WTC11 (cell line): ENCODE results near the gene LTB. TPM values are rescaled to one million over a fixed set of nuclear protein-coding genes. Genes with fewer than 3 reads are reported as not detected.

Experiments used
- ATAC-seq: fragments of 200-7000 bp; cut with Tn5 transposase; 2 replicates; pipeline ENCODE4 v1.10.0; 2021; ENCODE audit warnings: mild to moderate bottlenecking, moderate library complexity
- CTCF ChIA-PET: fragments of 300-600 bp; sonication (Branson Sonifier 250); formaldehyde crosslinking; loops from one replicate; lab custom pipeline; 2021; ENCODE audit warnings: antibody characterized with exemption; lab: Charles Lee
- POLR2A ChIA-PET: fragments of 350-600 bp; sonication (Branson Sonifier 250); formaldehyde crosslinking; loops from one replicate; lab custom pipeline; 2021; ENCODE audit warnings: antibody characterized with exemption; lab: Charles Lee
- DNase-seq: peaks from one replicate; pipeline ENCODE4 v3.0.0; 2021; ENCODE audit warnings: low spot score
- H3K27ac Mint-ChIP-seq: 2 replicates; pipeline ENCODE4 v1.8.0; 2021; ENCODE audit warnings: mixed read lengths
- H3K27me3 Mint-ChIP-seq: 2 replicates; pipeline ENCODE4 v1.8.0; 2021; ENCODE audit warnings: low read depth, mild to moderate bottlenecking, moderate library complexity, mixed read lengths
- H3K36me3 Mint-ChIP-seq: 2 replicates; pipeline ENCODE4 v1.8.0; 2021; ENCODE audit warnings: mixed read lengths
- H3K4me1 Mint-ChIP-seq: 2 replicates; pipeline ENCODE4 v1.8.0; 2022; ENCODE audit warnings: mixed read lengths
- H3K4me3 Mint-ChIP-seq: 2 replicates; pipeline ENCODE4 v1.8.0; 2021; ENCODE audit warnings: mild to moderate bottlenecking, moderate library complexity, mixed read lengths
- H3K9me3 Mint-ChIP-seq: 2 replicates; pipeline ENCODE4 v1.8.0; 2021; ENCODE audit warnings: mixed read lengths
- ATF1 ChIP-seq: sonication (generic); formaldehyde crosslinking; IDR thresholded peaks from 2 replicates; pipeline ENCODE4 v1.8.1; 2023; ENCODE audit warnings: mild to moderate bottlenecking, moderate library complexity, missing genetic modification reagents
- ATF2 ChIP-seq: sonication (generic); formaldehyde crosslinking; IDR thresholded peaks from 2 replicates; pipeline ENCODE4 v1.8.1; 2022; ENCODE audit warnings: low read depth, missing genetic modification reagents, borderline replicate concordance
- ATF3 ChIP-seq: sonication (generic); formaldehyde crosslinking; conservative IDR thresholded peaks from 2 replicates; pipeline ENCODE4 v1.8.1; 2022; ENCODE audit warnings: mild to moderate bottlenecking, missing genetic modification reagents
- E2F4 ChIP-seq: sonication (generic); formaldehyde crosslinking; IDR thresholded peaks from 2 replicates; pipeline ENCODE4 v1.8.1; 2022; ENCODE audit warnings: low read depth, mild to moderate bottlenecking, moderate library complexity, missing genetic modification reagents, borderline replicate concordance
- ELF4 ChIP-seq: sonication (generic); formaldehyde crosslinking; IDR thresholded peaks from 2 replicates; pipeline ENCODE4 v1.8.1; 2022; ENCODE audit warnings: low read depth, mild to moderate bottlenecking, moderate library complexity, missing genetic modification reagents
- FOXP1 ChIP-seq: sonication (generic); formaldehyde crosslinking; IDR thresholded peaks from 2 replicates; pipeline ENCODE4 v1.8.0; 2022; ENCODE audit warnings: missing genetic modification reagents, mild to moderate bottlenecking, moderate library complexity, borderline replicate concordance
- GABPB1 ChIP-seq: sonication (generic); formaldehyde crosslinking; IDR thresholded peaks from 2 replicates; pipeline ENCODE4 v1.8.1; 2023; ENCODE audit warnings: mild to moderate bottlenecking, missing genetic modification reagents
- KAT7 ChIP-seq: sonication (generic); formaldehyde crosslinking; IDR thresholded peaks from 2 replicates; pipeline ENCODE4 v1.8.1; 2023; ENCODE audit warnings: missing genetic modification reagents, mild to moderate bottlenecking, borderline replicate concordance
- MXD4 ChIP-seq: fragments of 250-450 bp; sonication (Bioruptor Pico); IDR thresholded peaks from 2 replicates; pipeline ENCODE4 v1.8.0; 2021; ENCODE audit warnings: mild to moderate bottlenecking, moderate library complexity, borderline replicate concordance
- NFATC4 ChIP-seq: fragments of 250-450 bp; sonication (Bioruptor Pico); IDR thresholded peaks from 2 replicates; pipeline ENCODE4 v1.9.0; 2021; ENCODE audit warnings: mild to moderate bottlenecking
- NFE2L1 ChIP-seq: sonication (generic); formaldehyde crosslinking; IDR thresholded peaks from 2 replicates; pipeline ENCODE4 v1.8.1; 2023; ENCODE audit warnings: missing genetic modification reagents
- NR1H2 ChIP-seq: sonication (generic); formaldehyde crosslinking; IDR thresholded peaks from 2 replicates; pipeline ENCODE4 v1.9.0; 2021; ENCODE audit warnings: mild to moderate bottlenecking, moderate library complexity, missing genetic modification reagents
- OVOL2 ChIP-seq: fragments of 250-450 bp; sonication (Bioruptor Pico); IDR thresholded peaks from 2 replicates; pipeline ENCODE4 v1.9.0; 2021; ENCODE audit warnings: mild to moderate bottlenecking, borderline replicate concordance
- RELA ChIP-seq: sonication (generic); formaldehyde crosslinking; IDR thresholded peaks from 2 replicates; pipeline ENCODE4 v1.8.1; 2022; ENCODE audit warnings: missing genetic modification reagents, mild to moderate bottlenecking, borderline replicate concordance
- SMAD4 ChIP-seq: sonication (generic); formaldehyde crosslinking; IDR thresholded peaks from 2 replicates; pipeline ENCODE4 v1.8.0; 2022; ENCODE audit warnings: mild to moderate bottlenecking, missing genetic modification reagents
- SOX15 ChIP-seq: fragments of 250-450 bp; sonication (Bioruptor Pico); IDR thresholded peaks from 2 replicates; pipeline ENCODE4 v1.9.0; 2021; ENCODE audit warnings: mild to moderate bottlenecking
- SP1 ChIP-seq: sonication (generic); formaldehyde crosslinking; conservative IDR thresholded peaks from 2 replicates; pipeline ENCODE4 v1.8.1; 2022; ENCODE audit warnings: missing genetic modification reagents
- TEAD1 ChIP-seq: sonication (generic); formaldehyde crosslinking; IDR thresholded peaks from 2 replicates; pipeline ENCODE4 v1.8.0; 2022; ENCODE audit warnings: mild to moderate bottlenecking, missing genetic modification reagents
- TP53 ChIP-seq: sonication (generic); formaldehyde crosslinking; IDR thresholded peaks from 2 replicates; pipeline ENCODE4 v1.8.1; 2023; ENCODE audit warnings: mild to moderate bottlenecking, missing genetic modification reagents
- ZBTB43 ChIP-seq: sonication (generic); formaldehyde crosslinking; IDR thresholded peaks from 2 replicates; pipeline ENCODE4 v1.8.1; 2023; ENCODE audit warnings: mild to moderate bottlenecking, missing genetic modification reagents
- ZNF138 ChIP-seq: sonication (generic); formaldehyde crosslinking; conservative IDR thresholded peaks from 2 replicates; pipeline ENCODE4 v1.8.1; 2022; ENCODE audit warnings: mild to moderate bottlenecking, moderate library complexity, missing genetic modification reagents
- ZNF317 ChIP-seq: sonication (generic); formaldehyde crosslinking; IDR thresholded peaks from 2 replicates; pipeline ENCODE4 v1.8.1; 2023; ENCODE audit warnings: low read depth, mild to moderate bottlenecking, moderate library complexity, missing genetic modification reagents, borderline replicate concordance
- ZNF671 ChIP-seq: fragments of 250-450 bp; sonication (Bioruptor Pico); IDR thresholded peaks from 2 replicates; pipeline ENCODE4 v1.8.0; 2021; ENCODE audit warnings: mild to moderate bottlenecking
- total RNA-seq: library from RNA; stranded (reverse); gene quantifications from 3 replicates; pipeline ENCODE4 v1.2.3, GENCODE V29; 2021
- TF ChIP-seq, protein P1 (sequence below): sonication (generic); formaldehyde crosslinking; IDR thresholded peaks from 2 replicates; pipeline ENCODE4 v1.8.1; 2023; ENCODE audit warnings: mild to moderate bottlenecking, missing genetic modification reagents, borderline replicate concordance
- TF ChIP-seq, protein P2 (sequence below): sonication (generic); formaldehyde crosslinking; IDR thresholded peaks from 2 replicates; pipeline ENCODE4 v1.8.0; 2023; ENCODE audit warnings: missing genetic modification reagents, mild to moderate bottlenecking, borderline replicate concordance

LTB gene
- total RNA-seq, 1 experiment from 2014 or later = 1.3 TPM

GRCh38 chr6:31541658-31542521 lies 40.3 kb downstream of the LTB start, which contains the start of gene DDX39B:
DDX39B (minus strand) TSS chr6:31542003; CDS start chr6:31540532, 1,471 bp downstream.
- Mint-ChIP-seq H3K9me3 (no peaks in the 10 kb centered on the region), H3K4me3 (peak within 1 kb of the TSS; percentile 99), H3K36me3 (peaks cover 41% of the 10 kb centered on the region), H3K4me1 (peaks cover 48% of the 10 kb centered on the region), H3K27me3 (no peaks in the 10 kb centered on the region), H3K27ac (peak within 1 kb of the TSS; percentile 98)
- DNase-seq (peak; percentile 93), ATAC-seq (peak; percentile 66)
- POLR2A ChIA-PET = interaction anchor here (0.5 to 2.5 kb wide), 16 partner anchors 9 to 286 kb away, joined by 3 to 22 read pairs (median 4); partner anchors contain the start of genes BAG6, C6orf47, DDAH2 and GPANK1
- CTCF ChIA-PET = interaction anchor here (0.7 to 4.8 kb wide), 10 partner anchors 9 to 455 kb away, joined by 3 to 23 read pairs (median 4); partner anchors contain the start of gene LST1
- TF ChIP-seq SMAD4 (no peak), OVOL2 (CRISPR knock-in tag) (no peak), FOXP1 (peak; percentile 37; the same call in 1 of the 2 replicates), GABPB1 (CRISPR knock-in tag) (peak; percentile 76), NFE2L1 (CRISPR knock-in tag) (0 out of 2 replicates have a peak, but pooled peaks have one; percentile 23), MXD4 (CRISPR knock-in tag) (no peak), NR1H2 (CRISPR knock-in tag) (no peak), KAT7 (CRISPR knock-in tag) (0 out of 2 replicates have a peak, but pooled peaks have one; percentile 46), RELA (CRISPR knock-in tag) (no peak), ZNF671 (CRISPR knock-in tag) (no peak), ZBTB43 (CRISPR knock-in tag) (no peak), ATF1 (no peak), TP53 (CRISPR knock-in tag) (no peak), E2F4 (no peak), TEAD1 (0 out of 2 replicates have a peak, but pooled peaks have one; percentile 46), ZNF317 (no peak), ATF2 (CRISPR knock-in tag) (no peak), ATF3 (CRISPR knock-in tag) (no peak), SOX15 (CRISPR knock-in tag) (no peak), ZNF138 (CRISPR knock-in tag) (no peak), NFATC4 (CRISPR knock-in tag) (no peak), SP1 (CRISPR knock-in tag) (no peak), ELF4 (CRISPR knock-in tag) (no peak)
- TF ChIP-seq, protein P1, sequence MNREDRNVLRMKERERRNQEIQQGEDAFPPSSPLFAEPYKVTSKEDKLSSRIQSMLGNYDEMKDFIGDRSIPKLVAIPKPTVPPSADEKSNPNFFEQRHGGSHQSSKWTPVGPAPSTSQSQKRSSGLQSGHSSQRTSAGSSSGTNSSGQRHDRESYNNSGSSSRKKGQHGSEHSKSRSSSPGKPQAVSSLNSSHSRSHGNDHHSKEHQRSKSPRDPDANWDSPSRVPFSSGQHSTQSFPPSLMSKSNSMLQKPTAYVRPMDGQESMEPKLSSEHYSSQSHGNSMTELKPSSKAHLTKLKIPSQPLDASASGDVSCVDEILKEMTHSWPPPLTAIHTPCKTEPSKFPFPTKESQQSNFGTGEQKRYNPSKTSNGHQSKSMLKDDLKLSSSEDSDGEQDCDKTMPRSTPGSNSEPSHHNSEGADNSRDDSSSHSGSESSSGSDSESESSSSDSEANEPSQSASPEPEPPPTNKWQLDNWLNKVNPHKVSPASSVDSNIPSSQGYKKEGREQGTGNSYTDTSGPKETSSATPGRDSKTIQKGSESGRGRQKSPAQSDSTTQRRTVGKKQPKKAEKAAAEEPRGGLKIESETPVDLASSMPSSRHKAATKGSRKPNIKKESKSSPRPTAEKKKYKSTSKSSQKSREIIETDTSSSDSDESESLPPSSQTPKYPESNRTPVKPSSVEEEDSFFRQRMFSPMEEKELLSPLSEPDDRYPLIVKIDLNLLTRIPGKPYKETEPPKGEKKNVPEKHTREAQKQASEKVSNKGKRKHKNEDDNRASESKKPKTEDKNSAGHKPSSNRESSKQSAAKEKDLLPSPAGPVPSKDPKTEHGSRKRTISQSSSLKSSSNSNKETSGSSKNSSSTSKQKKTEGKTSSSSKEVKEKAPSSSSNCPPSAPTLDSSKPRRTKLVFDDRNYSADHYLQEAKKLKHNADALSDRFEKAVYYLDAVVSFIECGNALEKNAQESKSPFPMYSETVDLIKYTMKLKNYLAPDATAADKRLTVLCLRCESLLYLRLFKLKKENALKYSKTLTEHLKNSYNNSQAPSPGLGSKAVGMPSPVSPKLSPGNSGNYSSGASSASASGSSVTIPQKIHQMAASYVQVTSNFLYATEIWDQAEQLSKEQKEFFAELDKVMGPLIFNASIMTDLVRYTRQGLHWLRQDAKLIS (CRISPR knock-in tag) = no peak
- TF ChIP-seq, protein P2, sequence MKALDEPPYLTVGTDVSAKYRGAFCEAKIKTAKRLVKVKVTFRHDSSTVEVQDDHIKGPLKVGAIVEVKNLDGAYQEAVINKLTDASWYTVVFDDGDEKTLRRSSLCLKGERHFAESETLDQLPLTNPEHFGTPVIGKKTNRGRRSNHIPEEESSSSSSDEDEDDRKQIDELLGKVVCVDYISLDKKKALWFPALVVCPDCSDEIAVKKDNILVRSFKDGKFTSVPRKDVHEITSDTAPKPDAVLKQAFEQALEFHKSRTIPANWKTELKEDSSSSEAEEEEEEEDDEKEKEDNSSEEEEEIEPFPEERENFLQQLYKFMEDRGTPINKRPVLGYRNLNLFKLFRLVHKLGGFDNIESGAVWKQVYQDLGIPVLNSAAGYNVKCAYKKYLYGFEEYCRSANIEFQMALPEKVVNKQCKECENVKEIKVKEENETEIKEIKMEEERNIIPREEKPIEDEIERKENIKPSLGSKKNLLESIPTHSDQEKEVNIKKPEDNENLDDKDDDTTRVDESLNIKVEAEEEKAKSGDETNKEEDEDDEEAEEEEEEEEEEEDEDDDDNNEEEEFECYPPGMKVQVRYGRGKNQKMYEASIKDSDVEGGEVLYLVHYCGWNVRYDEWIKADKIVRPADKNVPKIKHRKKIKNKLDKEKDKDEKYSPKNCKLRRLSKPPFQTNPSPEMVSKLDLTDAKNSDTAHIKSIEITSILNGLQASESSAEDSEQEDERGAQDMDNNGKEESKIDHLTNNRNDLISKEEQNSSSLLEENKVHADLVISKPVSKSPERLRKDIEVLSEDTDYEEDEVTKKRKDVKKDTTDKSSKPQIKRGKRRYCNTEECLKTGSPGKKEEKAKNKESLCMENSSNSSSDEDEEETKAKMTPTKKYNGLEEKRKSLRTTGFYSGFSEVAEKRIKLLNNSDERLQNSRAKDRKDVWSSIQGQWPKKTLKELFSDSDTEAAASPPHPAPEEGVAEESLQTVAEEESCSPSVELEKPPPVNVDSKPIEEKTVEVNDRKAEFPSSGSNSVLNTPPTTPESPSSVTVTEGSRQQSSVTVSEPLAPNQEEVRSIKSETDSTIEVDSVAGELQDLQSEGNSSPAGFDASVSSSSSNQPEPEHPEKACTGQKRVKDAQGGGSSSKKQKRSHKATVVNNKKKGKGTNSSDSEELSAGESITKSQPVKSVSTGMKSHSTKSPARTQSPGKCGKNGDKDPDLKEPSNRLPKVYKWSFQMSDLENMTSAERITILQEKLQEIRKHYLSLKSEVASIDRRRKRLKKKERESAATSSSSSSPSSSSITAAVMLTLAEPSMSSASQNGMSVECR (CRISPR knock-in tag) = peak; percentile 50; the same call in 1 of the 2 replicates
